ENCODE data around the gene WFDC5. TPM values are rescaled to one million over a fixed set of nuclear protein-coding genes. Genes with fewer than 3 reads are reported as not detected.

WFDC5 gene
- total and polyA plus RNA-seq, 7 donors = 0.39 TPM; not detected in 6

- Histone ChIP-seq H3K9me3 (no peaks in the 10 kb centered on the region), H3K36me3 (no peaks in the 10 kb centered on the region), H3K27ac (no peak overlapping the region), H3K4me3 (peak overlapping the region in 2 of 4 donors; percentile 9 to 15), H3K27me3 (peaks cover 18 to 58% (median 29%) of the 10 kb centered on the region in 3 donors), H3K4me1 (peaks cover 0 to 19% (median 14%) of the 10 kb centered on the region in 4 donors)
- intact Hi-C loops (cut with DNase I) = loop anchor here (5.0 kb wide), 1 partner anchor 195 kb away; no protein-coding TSS in a partner anchor
- no peak for TF ChIP-seq POLR2AphosphoS5 (IDR thresholded peaks at IDR 0.05)
- no peak for TF ChIP-seq EP300 (IDR thresholded peaks at IDR 0.05)
- TF ChIP-seq POLR2A (IDR thresholded peaks at IDR 0.05) = no peak
- TF ChIP-seq, protein P1, sequence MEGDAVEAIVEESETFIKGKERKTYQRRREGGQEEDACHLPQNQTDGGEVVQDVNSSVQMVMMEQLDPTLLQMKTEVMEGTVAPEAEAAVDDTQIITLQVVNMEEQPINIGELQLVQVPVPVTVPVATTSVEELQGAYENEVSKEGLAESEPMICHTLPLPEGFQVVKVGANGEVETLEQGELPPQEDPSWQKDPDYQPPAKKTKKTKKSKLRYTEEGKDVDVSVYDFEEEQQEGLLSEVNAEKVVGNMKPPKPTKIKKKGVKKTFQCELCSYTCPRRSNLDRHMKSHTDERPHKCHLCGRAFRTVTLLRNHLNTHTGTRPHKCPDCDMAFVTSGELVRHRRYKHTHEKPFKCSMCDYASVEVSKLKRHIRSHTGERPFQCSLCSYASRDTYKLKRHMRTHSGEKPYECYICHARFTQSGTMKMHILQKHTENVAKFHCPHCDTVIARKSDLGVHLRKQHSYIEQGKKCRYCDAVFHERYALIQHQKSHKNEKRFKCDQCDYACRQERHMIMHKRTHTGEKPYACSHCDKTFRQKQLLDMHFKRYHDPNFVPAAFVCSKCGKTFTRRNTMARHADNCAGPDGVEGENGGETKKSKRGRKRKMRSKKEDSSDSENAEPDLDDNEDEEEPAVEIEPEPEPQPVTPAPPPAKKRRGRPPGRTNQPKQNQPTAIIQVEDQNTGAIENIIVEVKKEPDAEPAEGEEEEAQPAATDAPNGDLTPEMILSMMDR (IDR thresholded peaks at IDR 0.05) = peak in 1 of 4 experiments; percentile 8
- WGBS, 2 donors = 28 to 48% methylated on average over 56 of the region's 56 CpGs
- no peak for DNase-seq
Observed at GRCh38 chr20:45097485-45098102, 17.4 kb downstream of the WFDC5 start.

- H3K36me3 ChIP-seq = no peaks in the 10 kb centered on the region
- no peak overlapping the region for H3K4me3 ChIP-seq
- TF ChIP-seq EP300 (IDR thresholded peaks at IDR 0.05) (no peak), POLR2A (IDR thresholded peaks at IDR 0.05) (no peak), POLR2AphosphoS5 (IDR thresholded peaks at IDR 0.05) (no peak)
- TF ChIP-seq, protein P1 (IDR thresholded peaks at IDR 0.05) = no peak
- no peak overlapping the region for H3K27ac ChIP-seq
- H3K27me3 ChIP-seq = peaks cover 18 to 58% (median 29%) of the 10 kb centered on the region in 3 donors
- H3K4me1 ChIP-seq = peaks cover 0 to 19% (median 14%) of the 10 kb centered on the region in 4 donors
- H3K9me3 ChIP-seq = no peaks in the 10 kb centered on the region
- no peak for DNase-seq
- intact Hi-C loops (cut with DNase I) = loop anchor here (1.0 to 5.0 kb wide), 2 partner anchors 52 to 196 kb away; no protein-coding TSS in a partner anchor
- WGBS, 2 donors = 84 to 88% methylated on average over 9 of the region's 9 CpGs
Observed at GRCh38 chr20:45096781-45097180, 18.2 kb downstream of the WFDC5 start.

GRCh38 chr20:45095805-45096238, 19.2 kb downstream of the WFDC5 start:
- no peak for DNase-seq
- WGBS, 2 donors = 12% methylated on average over 7 of the region's 7 CpGs
- no peak overlapping the region for H3K27ac ChIP-seq
- H3K9me3 ChIP-seq = no peaks in the 10 kb centered on the region
- peaks cover 0 to 16% (median 13%) of the 10 kb centered on the region in 4 donors for H3K4me1 ChIP-seq
- intact Hi-C loops (cut with DNase I) = loop anchor here (1.0 to 5.0 kb wide), 3 partner anchors 52 to 196 kb away; no protein-coding TSS in a partner anchor
- no peak overlapping the region for H3K4me3 ChIP-seq
- peaks cover 16 to 50% (median 29%) of the 10 kb centered on the region in 3 donors for H3K27me3 ChIP-seq
- H3K36me3 ChIP-seq = no peaks in the 10 kb centered on the region
- TF ChIP-seq, protein P1 (IDR thresholded peaks at IDR 0.05) = peak in 3 of 4 experiments; percentile 41 to 74 (median 42)
- no peak for TF ChIP-seq EP300 (IDR thresholded peaks at IDR 0.05)

GRCh38 chr20:45094864-45095574, 20.0 kb downstream of the WFDC5 start:
- WGBS, 2 donors = 88 to 96% methylated on average over 11 of the region's 11 CpGs
- Histone ChIP-seq H3K36me3 (no peaks in the 10 kb centered on the region), H3K27me3 (peaks cover 15 to 42% (median 29%) of the 10 kb centered on the region in 3 donors), H3K4me3 (no peak overlapping the region), H3K9me3 (no peaks in the 10 kb centered on the region), H3K27ac (no peak overlapping the region), H3K4me1 (peaks cover 0 to 14% (median 12%) of the 10 kb centered on the region in 4 donors)
- no peak for DNase-seq
- intact Hi-C loops (cut with DNase I) = loop anchor here (2.0 to 5.0 kb wide), 2 partner anchors 84 to 197 kb away; no protein-coding TSS in a partner anchor
- no peak for TF ChIP-seq POLR2A (IDR thresholded peaks at IDR 0.05)
- TF ChIP-seq EP300 (IDR thresholded peaks at IDR 0.05) = no peak
- TF ChIP-seq, protein P1 (IDR thresholded peaks at IDR 0.05) = no peak
- TF ChIP-seq POLR2AphosphoS5 (IDR thresholded peaks at IDR 0.05) = no peak

All from sigmoid colon (tissue), 7 donors.